HG02798 (cell line): ENCODE results near the gene GSTCD.
"Not testable (repeated sequence)": the region's sequence is repeated elsewhere in the genome, so short reads cannot be mapped to it uniquely, and the experiment has no call there.

Source experiments
- ATAC-seq: cut with Tn5 transposase; IDR thresholded peaks from one replicate; pipeline ENCODE4 v1.9.1; 2021; ENCODE audit warnings: mild to moderate bottlenecking; ENCODE audit not compliant: unreplicated experiment, poor library complexity

The GSTCD gene

GRCh38 chr4:105714932-105715331, 6.3 kb downstream of the GSTCD start:
- no peak for ATAC-seq

- no peak for ATAC-seq
Observed at GRCh38 chr4:105715692-105716278, 7.2 kb downstream of the GSTCD start.

GRCh38 chr4:105719204-105719603, 10.6 kb downstream of the GSTCD start:
- no peak for ATAC-seq

DNA sequence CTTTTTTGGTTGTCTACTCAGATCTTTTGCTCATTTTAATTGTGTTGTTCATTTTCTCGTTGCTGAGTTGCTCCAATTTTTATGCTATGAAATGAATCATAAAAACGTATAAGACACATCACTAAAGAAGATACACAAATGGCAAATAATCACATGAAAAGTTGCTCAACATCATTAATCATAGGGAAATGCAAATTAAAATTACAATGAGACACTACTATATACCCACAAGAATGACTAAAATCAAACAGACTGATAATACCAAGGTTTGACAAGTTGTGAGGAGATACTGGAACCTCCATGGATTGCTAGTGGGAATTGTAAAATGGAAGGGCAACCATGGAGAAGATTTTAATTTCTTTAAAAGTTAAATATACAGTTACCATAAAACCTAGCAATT, 17.0 kb downstream of the GSTCD start:
- no peak for ATAC-seq

GRCh38 chr4:105729895-105730294, 21.3 kb downstream of the GSTCD start:
- ATAC-seq = not testable (repeated sequence)

- not testable (repeated sequence) for ATAC-seq
Observed at GRCh38 chr4:105735217-105735616, 26.6 kb downstream of the GSTCD start.

GRCh38 chr4:105741548-105741947, 33.0 kb downstream of the GSTCD start:
- no peak for ATAC-seq

DNA sequence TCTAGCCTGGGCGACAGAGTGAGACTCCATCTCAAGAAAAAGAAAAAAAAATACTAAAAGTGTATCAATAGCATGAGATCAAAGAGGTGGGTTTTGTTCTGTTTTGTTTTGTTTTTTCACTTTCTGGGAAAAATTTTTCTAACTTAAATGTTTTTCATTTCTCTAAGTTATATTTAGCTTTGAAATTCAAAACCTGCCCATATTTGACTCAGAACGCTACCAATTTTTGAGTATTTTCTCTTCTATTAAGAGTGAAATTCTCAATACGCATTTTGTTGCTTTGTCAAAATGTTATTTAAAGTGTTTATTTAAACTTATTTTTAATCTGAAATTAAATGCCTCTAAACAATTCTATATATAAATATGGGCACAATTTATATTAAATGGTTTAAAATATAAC, 39.6 kb downstream of the GSTCD start:
- ATAC-seq = no peak

DNA sequence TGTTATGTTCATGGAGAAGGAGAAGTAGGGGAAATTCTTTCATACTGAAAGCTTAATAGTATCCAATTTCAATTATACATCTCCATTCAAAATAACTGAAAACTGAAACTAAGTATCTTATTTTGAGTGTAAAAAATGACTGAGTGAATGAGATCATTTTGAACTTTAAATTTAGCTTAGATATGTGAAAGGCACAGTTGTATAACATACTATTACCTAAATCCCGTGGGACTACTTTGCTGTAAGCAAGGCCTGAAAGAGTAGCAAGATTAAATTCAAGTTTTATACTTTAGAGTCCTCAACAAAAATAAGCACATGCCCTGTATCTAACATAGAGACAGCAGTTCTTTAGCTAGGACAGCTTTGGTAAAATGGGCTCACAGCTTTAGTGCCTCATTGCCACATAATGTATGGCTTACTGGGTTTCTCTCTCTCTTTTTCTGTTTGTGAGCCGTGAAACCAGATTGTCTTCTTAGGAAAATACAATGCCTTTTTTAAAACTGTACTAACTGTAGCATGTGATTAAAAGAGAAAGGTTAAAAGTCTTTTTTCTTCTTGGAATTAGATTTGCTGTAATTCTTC, 43.2 kb downstream of the GSTCD start:
- no peak for ATAC-seq

DNA sequence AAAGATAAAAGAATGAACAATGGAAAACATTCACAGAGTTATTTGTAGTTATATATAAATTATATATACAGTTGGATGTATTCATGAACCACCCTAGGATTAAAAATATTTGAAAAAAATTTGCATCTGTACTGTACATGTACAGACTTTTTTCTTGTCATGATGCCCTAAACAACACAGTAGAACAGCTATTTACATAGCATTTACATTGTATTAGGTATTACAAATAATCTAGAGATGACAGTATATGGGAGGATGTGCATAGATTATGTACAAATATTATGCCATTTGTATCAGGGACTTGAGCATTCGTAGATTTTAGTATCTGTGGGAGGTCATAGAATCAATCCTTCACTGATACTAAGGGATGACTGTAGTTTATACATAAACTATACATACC, 44.8 kb downstream of the GSTCD start:
- no peak for ATAC-seq

- no peak for ATAC-seq
Observed at GRCh38 chr4:105755375-105755774, 46.8 kb downstream of the GSTCD start.

DNA sequence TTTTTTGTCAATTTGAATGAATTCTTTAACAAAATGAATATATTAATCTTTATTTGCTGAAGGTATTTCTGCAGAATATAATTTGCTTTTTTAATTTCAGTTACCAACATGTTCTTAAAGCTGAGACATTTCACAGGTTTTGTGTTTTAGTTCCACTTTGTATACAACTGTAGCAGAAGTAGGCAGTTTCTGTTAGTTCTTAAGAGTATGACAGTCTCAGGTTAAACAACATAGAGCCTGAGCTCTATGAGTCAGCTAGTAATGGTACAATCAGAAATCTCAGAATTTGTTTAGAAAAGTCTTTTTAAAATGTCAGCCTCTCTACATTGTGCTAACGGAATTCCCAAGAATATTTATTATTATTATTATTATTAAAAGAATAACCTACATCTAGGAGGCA, 50.4 kb downstream of the GSTCD start:
- ATAC-seq = no peak

DNA sequence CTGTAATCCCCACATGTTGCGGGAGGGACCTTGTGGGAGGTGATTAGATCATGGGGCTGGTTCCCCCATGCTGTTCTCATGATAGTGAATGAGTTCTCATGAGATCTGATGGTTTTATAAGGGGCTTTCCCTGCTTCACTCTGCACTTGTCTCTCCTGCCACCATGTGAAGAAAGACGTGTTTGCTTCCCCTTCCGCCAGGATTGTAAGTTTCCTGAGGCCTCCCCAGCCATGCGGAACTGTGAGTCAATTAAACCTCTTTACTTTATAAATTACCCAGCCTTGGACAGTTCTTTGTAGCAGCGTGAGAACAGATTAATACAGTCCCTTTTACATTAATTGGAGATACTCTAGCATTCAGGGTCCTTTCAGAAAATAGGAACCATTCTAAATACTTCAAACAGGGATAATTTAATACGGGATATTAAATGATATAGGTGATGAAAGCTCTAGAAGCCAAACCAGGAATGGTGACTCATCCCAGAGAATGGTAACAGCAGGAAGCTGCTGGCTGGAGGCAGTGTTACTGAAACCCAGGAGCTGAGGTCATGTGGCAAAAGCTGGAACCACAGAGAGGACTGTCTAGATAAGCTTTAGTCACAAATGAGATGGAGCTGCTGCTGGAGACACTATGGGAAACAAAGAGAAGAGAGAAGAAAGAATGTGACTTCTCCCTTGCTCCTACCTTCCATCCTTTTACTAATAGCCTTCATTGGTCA, 57.3 kb downstream of the GSTCD start:
- ATAC-seq = no peak

DNA sequence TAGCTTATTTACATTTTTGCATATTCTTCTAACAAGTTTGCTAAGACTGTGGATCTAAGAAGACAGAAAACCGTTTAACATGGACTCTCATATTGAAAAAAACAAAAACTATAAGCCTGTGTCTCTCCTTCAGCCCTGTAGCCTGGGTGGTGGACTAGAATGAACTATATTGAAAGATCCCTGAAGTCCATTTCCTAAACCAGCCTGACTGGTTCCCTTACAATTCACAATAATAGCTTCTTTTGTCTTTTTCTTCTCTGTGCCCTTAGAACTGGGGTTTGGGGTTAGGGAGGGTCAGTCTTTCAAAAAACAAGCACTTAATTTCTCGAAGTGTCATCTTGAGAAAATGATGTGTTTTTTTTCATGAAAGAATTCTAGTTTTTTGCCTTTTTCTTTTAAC, 59.0 kb downstream of the GSTCD start:
- ATAC-seq = no peak

- ATAC-seq = not testable (repeated sequence)
Observed at GRCh38 chr4:105770524-105770923, 61.9 kb downstream of the GSTCD start.

GRCh38 chr4:105772065-105772464, 63.5 kb downstream of the GSTCD start:
- ATAC-seq = not testable (repeated sequence)

- ATAC-seq = not testable (repeated sequence)
Observed at GRCh38 chr4:105775760-105776415, 67.3 kb downstream of the GSTCD start.

GRCh38 chr4:105780176-105780575, 71.6 kb downstream of the GSTCD start:
- no peak for ATAC-seq

DNA sequence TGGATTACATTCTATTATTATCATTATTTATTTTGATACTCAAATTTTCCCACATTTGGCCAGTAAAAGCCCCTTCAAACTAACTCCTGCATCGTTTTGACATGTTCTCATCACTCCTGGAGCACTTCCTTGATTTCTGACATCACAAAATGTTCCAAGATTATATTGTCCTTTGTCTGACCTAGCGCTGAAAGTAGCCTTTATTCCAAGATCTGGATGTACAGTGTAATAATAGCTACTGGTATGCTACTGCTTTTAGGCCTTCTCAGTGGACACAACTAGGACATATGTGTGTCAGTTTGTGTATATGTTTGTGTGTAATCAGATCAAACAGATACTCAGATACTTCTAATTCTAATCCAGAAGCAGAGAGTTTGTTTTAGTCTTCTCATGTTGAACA, 76.2 kb downstream of the GSTCD start:
- no peak for ATAC-seq

- no peak for ATAC-seq
Observed at GRCh38 chr4:105785792-105786191, 77.2 kb downstream of the GSTCD start.

DNA sequence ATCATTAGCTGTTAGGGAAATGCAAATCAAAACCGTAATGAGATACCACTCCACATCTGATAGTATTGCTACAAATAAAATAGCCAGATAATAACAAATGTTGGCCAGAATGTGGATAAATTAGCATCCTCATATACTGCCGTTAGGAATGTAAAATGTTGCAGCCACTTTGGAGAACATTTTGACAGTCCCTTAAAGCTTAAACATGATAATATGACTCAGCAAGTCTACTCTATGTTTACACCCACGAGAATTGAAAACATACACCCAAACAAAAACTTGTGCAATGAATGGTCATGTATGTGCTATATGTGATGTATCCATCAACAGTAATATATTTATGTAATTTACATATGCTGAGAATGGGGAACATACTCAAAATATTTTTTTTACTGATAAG, 78.2 kb downstream of the GSTCD start:
- ATAC-seq = no peak
